22Rv1 (cell line): Measurements from ENCODE around the gene KIF27.
"Not testable (repeated sequence)": the region's sequence is repeated elsewhere in the genome, so short reads cannot be mapped to it uniquely, and the experiment has no call there.

Source experiments
- CTCF ChIP-seq: fragments of 450-650 bp; IDR thresholded peaks from 2 replicates; pipeline ENCODE4 v1.5.1; 2017; ENCODE audit warnings: mild to moderate bottlenecking
- ZFX ChIP-seq: fragments of 450-650 bp; IDR thresholded peaks from 2 replicates; pipeline ENCODE4 v1.6.1; 2017; ENCODE audit warnings: antibody characterized with exemption, borderline replicate concordance

GRCh38 chr9:83837070-83837643, 84.1 kb downstream of the KIF27 start:
- peak; percentile 30; the same call in 1 of the 2 replicates for TF ChIP-seq CTCF
- TF ChIP-seq ZFX, result not testable (repeated sequence)
